ENCODE measurements around the gene SPANXN2. TPM values are rescaled to one million over a fixed set of nuclear protein-coding genes. Genes with fewer than 3 reads are reported as not detected.
"Not testable (repeated sequence)": the region's sequence is repeated elsewhere in the genome, so short reads cannot be mapped to it uniquely, and the experiment has no call there.

Gene SPANXN2
- total RNA-seq: not detected
- polyA plus RNA-seq: not detected
- long read RNA-seq, donor 1: 0 reads
- long read RNA-seq, donor 2: 0 reads
- long read RNA-seq, donor 3: 0 reads
- long read RNA-seq, donor 4: 0 reads

GRCh38 chrX:143720652-143721051, at the start of gene SPANXN2:
Gene SPANXN2, minus strand, starts transcription at chrX:143720752. Its CDS starts 84 bp downstream, at chrX:143720668.
- H3K4me1 ChIP-seq (ENCODE audit: control insufficient read depth, insufficient read depth, low read length); H3K27me3 ChIP-seq (ENCODE audit: control insufficient read depth, insufficient read depth); DNase-seq; H3K4me3 ChIP-seq (ENCODE audit: low read length); ATAC-seq; H3K9me3 ChIP-seq (ENCODE audit: control insufficient read depth, low read length); intact Hi-C loops (cut with DNase I); H3K27ac ChIP-seq (ENCODE audit: low read length): not testable (repeated sequence)
- 59% methylated on average over 2 of the region's 2 CpGs for WGBS

GRCh38 chrX:143768976-143769375, 48.4 kb upstream of the SPANXN2 start:
- intact Hi-C loops (cut with DNase I): no loop called here
- no peak overlapping the region for H3K27ac ChIP-seq (ENCODE audit: low read length)
- H3K9me3 ChIP-seq (ENCODE audit: control insufficient read depth, low read length): no peaks in the 10 kb centered on the region
- DNase-seq: no peak
- H3K27me3 ChIP-seq (ENCODE audit: control insufficient read depth, insufficient read depth): no peaks in the 10 kb centered on the region
- WGBS: 52% methylated on average over 3 of the region's 3 CpGs
- H3K4me3 ChIP-seq (ENCODE audit: low read length): no peak overlapping the region
- ATAC-seq: no peak
- H3K4me1 ChIP-seq (ENCODE audit: control insufficient read depth, insufficient read depth, low read length): no peaks in the 10 kb centered on the region

GRCh38 chrX:143767789-143768188, 47.2 kb upstream of the SPANXN2 start:
- WGBS: 89% methylated on average over 10 of the region's 12 CpGs
- intact Hi-C loops (cut with DNase I); H3K9me3 ChIP-seq (ENCODE audit: control insufficient read depth, low read length); H3K4me3 ChIP-seq (ENCODE audit: low read length); H3K4me1 ChIP-seq (ENCODE audit: control insufficient read depth, insufficient read depth, low read length); ATAC-seq; H3K27me3 ChIP-seq (ENCODE audit: control insufficient read depth, insufficient read depth); H3K27ac ChIP-seq (ENCODE audit: low read length): not testable (repeated sequence)
- peak in 1 of 3 donors; percentile 28 for DNase-seq

GRCh38 chrX:143757887-143758286, 37.3 kb upstream of the SPANXN2 start:
- intact Hi-C loops (cut with DNase I): no loop called here
- WGBS: 90% methylated on average over 7 of the region's 7 CpGs
- Histone ChIP-seq H3K9me3 (ENCODE audit: control insufficient read depth, low read length) (no peaks in the 10 kb centered on the region), H3K4me3 (ENCODE audit: low read length) (no peak overlapping the region), H3K27ac (ENCODE audit: low read length) (no peak overlapping the region), H3K4me1 (ENCODE audit: control insufficient read depth, insufficient read depth, low read length) (no peaks in the 10 kb centered on the region), H3K27me3 (ENCODE audit: control insufficient read depth, insufficient read depth) (no peaks in the 10 kb centered on the region)
- DNase-seq: peak in 1 of 3 donors; percentile 9
- ATAC-seq: no peak

- Histone ChIP-seq H3K27ac (ENCODE audit: low read length) (no peak overlapping the region), H3K4me1 (ENCODE audit: control insufficient read depth, insufficient read depth, low read length) (no peaks in the 10 kb centered on the region), H3K9me3 (ENCODE audit: control insufficient read depth, low read length) (no peaks in the 10 kb centered on the region), H3K4me3 (ENCODE audit: low read length) (no peak overlapping the region), H3K27me3 (ENCODE audit: control insufficient read depth, insufficient read depth) (no peaks in the 10 kb centered on the region)
- WGBS: 95% methylated on average over 37 of the region's 37 CpGs
- intact Hi-C loops (cut with DNase I): no loop called here
- DNase-seq (peak in 1 of 3 donors; percentile 56), ATAC-seq (no peak)
Measured at GRCh38 chrX:143757375-143757774, 36.8 kb upstream of the SPANXN2 start.

GRCh38 chrX:143754183-143754582, 33.6 kb upstream of the SPANXN2 start:
- 63% methylated on average over 3 of the region's 3 CpGs for WGBS
- Histone ChIP-seq H3K4me1 (ENCODE audit: control insufficient read depth, insufficient read depth, low read length) (no peaks in the 10 kb centered on the region), H3K27ac (ENCODE audit: low read length) (no peak overlapping the region), H3K4me3 (ENCODE audit: low read length) (no peak overlapping the region), H3K27me3 (ENCODE audit: control insufficient read depth, insufficient read depth) (no peaks in the 10 kb centered on the region), H3K9me3 (ENCODE audit: control insufficient read depth, low read length) (no peaks in the 10 kb centered on the region)
- ATAC-seq (no peak), DNase-seq (no peak)
- intact Hi-C loops (cut with DNase I): no loop called here

- intact Hi-C loops (cut with DNase I): no loop called here
- Histone ChIP-seq H3K4me3 (ENCODE audit: low read length) (no peak overlapping the region), H3K4me1 (ENCODE audit: control insufficient read depth, insufficient read depth, low read length) (no peaks in the 10 kb centered on the region), H3K9me3 (ENCODE audit: control insufficient read depth, low read length) (no peaks in the 10 kb centered on the region), H3K27me3 (ENCODE audit: control insufficient read depth, insufficient read depth) (no peaks in the 10 kb centered on the region), H3K27ac (ENCODE audit: low read length) (no peak overlapping the region)
- no peak for ATAC-seq
- no peak for DNase-seq
Measured at GRCh38 chrX:143733866-143734265, 13.3 kb upstream of the SPANXN2 start.

- Histone ChIP-seq H3K4me3 (ENCODE audit: low read length) (no peak overlapping the region), H3K4me1 (ENCODE audit: control insufficient read depth, insufficient read depth, low read length) (no peaks in the 10 kb centered on the region), H3K27me3 (ENCODE audit: control insufficient read depth, insufficient read depth) (no peaks in the 10 kb centered on the region), H3K9me3 (ENCODE audit: control insufficient read depth, low read length) (no peaks in the 10 kb centered on the region), H3K27ac (ENCODE audit: low read length) (no peak overlapping the region)
- intact Hi-C loops (cut with DNase I): no loop called here
- 95% methylated on average over 17 of the region's 17 CpGs for WGBS
- ATAC-seq (no peak), DNase-seq (peak in 1 of 3 donors; percentile 50)
Measured at GRCh38 chrX:143726296-143726695, 5.7 kb upstream of the SPANXN2 start.

- Histone ChIP-seq H3K27ac (ENCODE audit: low read length) (no peak overlapping the region), H3K4me3 (ENCODE audit: low read length) (no peak overlapping the region), H3K4me1 (ENCODE audit: control insufficient read depth, insufficient read depth, low read length) (no peaks in the 10 kb centered on the region), H3K9me3 (ENCODE audit: control insufficient read depth, low read length) (no peaks in the 10 kb centered on the region), H3K27me3 (ENCODE audit: control insufficient read depth, insufficient read depth) (no peaks in the 10 kb centered on the region)
- intact Hi-C loops (cut with DNase I): no loop called here
- 81% methylated on average over 4 of the region's 4 CpGs for WGBS
- ATAC-seq (no peak), DNase-seq (no peak)
Measured at GRCh38 chrX:143701460-143701859, 19.1 kb downstream of the SPANXN2 start.

GRCh38 chrX:143694885-143695284, 25.7 kb downstream of the SPANXN2 start:
- H3K4me3 ChIP-seq (ENCODE audit: low read length): no peak overlapping the region
- no peaks in the 10 kb centered on the region for H3K9me3 ChIP-seq (ENCODE audit: control insufficient read depth, low read length)
- DNase-seq: no peak
- WGBS: 79% methylated on average over 1 of the region's 1 CpG
- intact Hi-C loops (cut with DNase I): no loop called here
- H3K27me3 ChIP-seq (ENCODE audit: control insufficient read depth, insufficient read depth): no peaks in the 10 kb centered on the region
- no peak overlapping the region for H3K27ac ChIP-seq (ENCODE audit: low read length)
- no peak for ATAC-seq
- H3K4me1 ChIP-seq (ENCODE audit: control insufficient read depth, insufficient read depth, low read length): no peaks in the 10 kb centered on the region

GRCh38 chrX:143683486-143683885, 37.1 kb downstream of the SPANXN2 start:
- ATAC-seq (no peak), DNase-seq (no peak)
- 64% methylated on average over 3 of the region's 3 CpGs for WGBS
- intact Hi-C loops (cut with DNase I): no loop called here
- Histone ChIP-seq H3K9me3 (ENCODE audit: control insufficient read depth, low read length) (no peaks in the 10 kb centered on the region), H3K27ac (ENCODE audit: low read length) (no peak overlapping the region), H3K4me3 (ENCODE audit: low read length) (no peak overlapping the region), H3K4me1 (ENCODE audit: control insufficient read depth, insufficient read depth, low read length) (no peaks in the 10 kb centered on the region), H3K27me3 (ENCODE audit: control insufficient read depth, insufficient read depth) (no peaks in the 10 kb centered on the region)

GRCh38 chrX:143674926-143675325, 45.6 kb downstream of the SPANXN2 start:
- DNase-seq (no peak), ATAC-seq (no peak)
- no peak overlapping the region for H3K27ac ChIP-seq (ENCODE audit: low read length)
- WGBS: 66% methylated on average over 4 of the region's 4 CpGs
- H3K9me3 ChIP-seq (ENCODE audit: control insufficient read depth, low read length): no peaks in the 10 kb centered on the region
- H3K4me3 ChIP-seq (ENCODE audit: low read length): no peak overlapping the region
- intact Hi-C loops (cut with DNase I): no loop called here
- no peaks in the 10 kb centered on the region for H3K4me1 ChIP-seq (ENCODE audit: control insufficient read depth, insufficient read depth, low read length)
- no peaks in the 10 kb centered on the region for H3K27me3 ChIP-seq (ENCODE audit: control insufficient read depth, insufficient read depth)

All from right cardiac atrium (tissue), 5 donors.